HCT116 (cell line): Measurements from ENCODE around the gene FOXP2. TPM values are rescaled to one million over a fixed set of nuclear protein-coding genes. Genes with fewer than 3 reads are reported as not detected.

Source experiments
- ATAC-seq: fragments of 200-7000 bp; cut with Tn5 transposase; 2 replicates; pipeline ENCODE4 v1.9.1; 2020; ENCODE audit warnings: mild to moderate bottlenecking, moderate library complexity
- BruUV-seq: library from RNA; stranded (reverse); fragments of 400-500 nt; replicated peaks from 2 replicates; lab custom pipeline; 2021; lab: Mats Ljungman, UMichigan
- CTCF ChIA-PET: fragments of 300-600 bp; sonication (Branson Sonifier 250); formaldehyde crosslinking; loops from one replicate; lab custom pipeline; 2021; ENCODE audit warnings: antibody characterized with exemption; lab: Charles Lee
- POLR2A ChIA-PET: fragments of 300-600, 350-600 bp; sonication (Branson Sonifier 250); formaldehyde crosslinking; loops from one replicate; lab custom pipeline; 2021; ENCODE audit warnings: antibody characterized with exemption; lab: Charles Lee
- RAD21 ChIA-PET, 2 experiments: fragments of 300-600 bp; sonication (Branson Sonifier 250); formaldehyde crosslinking; loops; one replicate each; lab custom pipeline; 2023; ENCODE audit warnings: low total read pairs in 2 of 2; ENCODE audit not compliant: uncharacterized antibody in 2 of 2, unreplicated experiment in 2 of 2, low non-redundant PET in 1 of 2; lab: Charles Lee
- DNase-seq: peaks from one replicate; pipeline ENCODE4 v3.0.0-alpha.2; 2010; ENCODE audit warnings: low read depth, low spot score
- H2AFZ ChIP-seq: fragments of 200-600 bp; shearing (Covaris generic), sonication (generic); 2 replicates; pipeline ENCODE4 v1.6.1; 2017; ENCODE audit warnings: low read depth, mixed run types, mixed read lengths, antibody characterized with exemption, low read length; ENCODE audit not compliant: poor library complexity, severe bottlenecking
- H3K27ac ChIP-seq: 2 replicates; pipeline ENCODE4 v1.5.1; 2012; ENCODE audit warnings: low read depth, low read length
- H3K27me3 ChIP-seq: fragments of 200-600 bp; sonication (generic); 2 replicates; pipeline ENCODE4 v1.6.1; 2016; ENCODE audit warnings: mixed run types, low read length, mixed read lengths; ENCODE audit not compliant: insufficient read depth
- H3K36me3 ChIP-seq, 2 experiments: fragments of 200-500 bp in 1 of 2; fragments of 200-600 bp in 1 of 2; sonication (Bioruptor generic) in 1 of 2; sonication (generic) in 1 of 2; 2 replicates each; pipeline versions ENCODE4 v1.5.1 to v1.6.1; 2014 to 2016; ENCODE audit warnings: low read length in 2 of 2, inconsistent platforms in 1 of 2, mixed read lengths in 1 of 2, mixed run types in 1 of 2; ENCODE audit not compliant: insufficient read depth in 2 of 2, control insufficient read depth in 1 of 2
- H3K4me1 ChIP-seq, 2 experiments: fragments of 200-600 bp in 1 of 2; sonication (generic) in 1 of 2; 2 replicates each; pipeline versions ENCODE4 v1.5.1 to v1.6.1; 2012 to 2017; ENCODE audit warnings: low read length in 2 of 2, inconsistent platforms in 1 of 2, mild to moderate bottlenecking in 1 of 2, mixed read lengths in 1 of 2, mixed run types in 1 of 2, moderate library complexity in 1 of 2; ENCODE audit not compliant: insufficient read depth in 2 of 2, control insufficient read depth in 1 of 2
- H3K4me2 ChIP-seq: fragments of 200-600 bp; sonication (generic); 2 replicates; pipeline ENCODE4 v1.6.1; 2017; ENCODE audit warnings: mixed run types, low read length, mixed read lengths
- H3K4me3 ChIP-seq, 2 experiments: fragments of 200-600 bp in 1 of 2; sonication (generic) in 1 of 2; replicated peaks in 1 of 2; 2 replicates each; pipeline ENCODE4 v1.5.1; 2011 to 2016; ENCODE audit warnings: low read length in 2 of 2, control low read depth in 1 of 2, low read depth in 1 of 2, mild to moderate bottlenecking in 1 of 2, mixed read lengths in 1 of 2, mixed run types in 1 of 2
- H3K79me2 ChIP-seq: fragments of 200-600 bp; sonication (generic); 2 replicates; pipeline ENCODE4 v1.6.1; 2017; ENCODE audit warnings: mild to moderate bottlenecking, mixed run types, low read length, moderate library complexity, mixed read lengths; ENCODE audit not compliant: insufficient read depth
- H3K9ac ChIP-seq: fragments of 200-600 bp; sonication (generic); 2 replicates; pipeline ENCODE4 v1.6.1; 2016; ENCODE audit warnings: low read length, mixed read lengths
- H3K9me2 ChIP-seq: fragments of 200-600 bp; sonication (generic), shearing (Covaris generic); 2 replicates; pipeline ENCODE4 v1.6.1; 2017; ENCODE audit warnings: mixed run types, mild to moderate bottlenecking, moderate library complexity; ENCODE audit not compliant: insufficient read depth
- H3K9me3 ChIP-seq, 2 experiments: fragments of 200-500 bp in 1 of 2; fragments of 200-600 bp in 1 of 2; sonication (Bioruptor generic) in 1 of 2; sonication (generic) in 1 of 2; 2 replicates each; pipeline ENCODE4 v1.6.1; 2014 to 2017; ENCODE audit warnings: low read length in 2 of 2, mixed read lengths in 2 of 2, inconsistent platforms in 1 of 2, low read depth in 1 of 2, mild to moderate bottlenecking in 1 of 2, mixed run types in 1 of 2, moderate library complexity in 1 of 2; ENCODE audit not compliant: control insufficient read depth in 1 of 2, insufficient read depth in 1 of 2
- H4K20me1 ChIP-seq: fragments of 200-600 bp; sonication (generic), shearing (Covaris generic); 2 replicates; pipeline ENCODE4 v1.6.1; 2017; ENCODE audit warnings: mixed run types, mild to moderate bottlenecking, moderate library complexity; ENCODE audit not compliant: insufficient read depth
- CBX3 ChIP-seq: IDR thresholded peaks from 2 replicates; pipeline ENCODE4 v1.6.1; 2012; ENCODE audit warnings: low read depth
- CEBPB ChIP-seq: IDR thresholded peaks from 2 replicates; pipeline ENCODE4 v1.6.1; 2012; ENCODE audit warnings: low read depth
- ELF1 ChIP-seq: IDR thresholded peaks from 2 replicates; pipeline ENCODE4 v1.6.1; 2012; ENCODE audit warnings: low read depth, borderline replicate concordance
- POLR2A ChIP-seq: IDR thresholded peaks from 2 replicates; pipeline ENCODE4 v1.7.0; 2011; ENCODE audit warnings: borderline replicate concordance; ENCODE audit not compliant: insufficient read depth, insufficient read length; ENCODE audit errors: extremely low read depth
- POLR2AphosphoS5 ChIP-seq: IDR thresholded peaks from 2 replicates; pipeline ENCODE4 v1.6.1; 2011; ENCODE audit warnings: mild to moderate bottlenecking, low read depth, low read length, moderate library complexity
- SP1 ChIP-seq: IDR thresholded peaks from 2 replicates; pipeline ENCODE4 v1.6.1; 2012; ENCODE audit warnings: low read depth
- SRF ChIP-seq: IDR thresholded peaks from 2 replicates; pipeline ENCODE4 v1.6.1; 2012; ENCODE audit warnings: low read depth
- TCF7L2 ChIP-seq: IDR thresholded peaks from 2 replicates; pipeline ENCODE4 v1.7.0; 2011; ENCODE audit warnings: borderline replicate concordance, inconsistent platforms; ENCODE audit not compliant: insufficient read depth, insufficient read length; ENCODE audit errors: extremely low read depth
- ZNF274 ChIP-seq: fragments of 200-500 bp; sonication (Bioruptor generic); IDR thresholded peaks from 2 replicates; pipeline ENCODE4 v1.6.1; 2014; ENCODE audit warnings: mild to moderate bottlenecking, low read depth, low read length, inconsistent platforms
- intact Hi-C: fragments of 100-400 bp; cut with micrococcal nuclease; formaldehyde crosslinking; loops from 2 replicates; pipeline ENCODE4 v1.10.0; 2022
- total RNA-seq: library from RNA; stranded (reverse); gene quantifications from one replicate; pipeline ENCODE4 v1.2.1, GENCODE V29; 2021; ENCODE audit not compliant: unreplicated experiment
- TF ChIP-seq, protein P1 (sequence below): IDR thresholded peaks from 2 replicates; pipeline ENCODE4 v1.6.1; 2012; ENCODE audit warnings: low read depth

The FOXP2 gene
- total RNA-seq, 1 experiment from 2014 or later, result 2.5 TPM

DNA sequence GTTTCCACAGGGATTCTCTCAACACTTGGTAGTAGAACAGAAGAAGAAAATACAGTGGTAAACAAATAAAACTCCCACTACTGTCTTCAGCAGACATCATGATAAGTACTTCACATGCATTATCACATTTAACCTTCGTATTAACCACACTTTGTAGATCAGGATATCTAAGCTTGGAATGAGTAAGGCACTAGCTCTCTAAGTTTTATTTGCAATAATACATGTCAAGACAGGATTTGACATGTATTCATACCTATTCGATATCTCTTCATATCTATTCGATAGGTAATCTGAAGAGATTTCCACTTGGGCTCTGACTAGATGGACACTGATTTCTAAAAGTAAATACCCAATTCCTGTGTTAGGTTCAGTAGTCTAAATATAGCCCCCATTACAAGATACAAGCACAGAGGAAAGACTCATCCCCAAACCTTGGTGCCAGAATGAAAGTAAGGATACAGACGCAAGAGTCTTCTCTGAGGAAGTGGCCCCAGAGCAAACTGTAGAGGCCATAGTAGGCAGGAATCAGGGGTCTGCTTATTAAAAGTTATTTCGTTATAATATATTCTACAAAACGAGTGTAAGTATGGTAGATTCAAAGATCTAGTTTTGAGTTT, 58.4 kb downstream of the FOXP2 start (continued):
- TF ChIP-seq, protein P1, sequence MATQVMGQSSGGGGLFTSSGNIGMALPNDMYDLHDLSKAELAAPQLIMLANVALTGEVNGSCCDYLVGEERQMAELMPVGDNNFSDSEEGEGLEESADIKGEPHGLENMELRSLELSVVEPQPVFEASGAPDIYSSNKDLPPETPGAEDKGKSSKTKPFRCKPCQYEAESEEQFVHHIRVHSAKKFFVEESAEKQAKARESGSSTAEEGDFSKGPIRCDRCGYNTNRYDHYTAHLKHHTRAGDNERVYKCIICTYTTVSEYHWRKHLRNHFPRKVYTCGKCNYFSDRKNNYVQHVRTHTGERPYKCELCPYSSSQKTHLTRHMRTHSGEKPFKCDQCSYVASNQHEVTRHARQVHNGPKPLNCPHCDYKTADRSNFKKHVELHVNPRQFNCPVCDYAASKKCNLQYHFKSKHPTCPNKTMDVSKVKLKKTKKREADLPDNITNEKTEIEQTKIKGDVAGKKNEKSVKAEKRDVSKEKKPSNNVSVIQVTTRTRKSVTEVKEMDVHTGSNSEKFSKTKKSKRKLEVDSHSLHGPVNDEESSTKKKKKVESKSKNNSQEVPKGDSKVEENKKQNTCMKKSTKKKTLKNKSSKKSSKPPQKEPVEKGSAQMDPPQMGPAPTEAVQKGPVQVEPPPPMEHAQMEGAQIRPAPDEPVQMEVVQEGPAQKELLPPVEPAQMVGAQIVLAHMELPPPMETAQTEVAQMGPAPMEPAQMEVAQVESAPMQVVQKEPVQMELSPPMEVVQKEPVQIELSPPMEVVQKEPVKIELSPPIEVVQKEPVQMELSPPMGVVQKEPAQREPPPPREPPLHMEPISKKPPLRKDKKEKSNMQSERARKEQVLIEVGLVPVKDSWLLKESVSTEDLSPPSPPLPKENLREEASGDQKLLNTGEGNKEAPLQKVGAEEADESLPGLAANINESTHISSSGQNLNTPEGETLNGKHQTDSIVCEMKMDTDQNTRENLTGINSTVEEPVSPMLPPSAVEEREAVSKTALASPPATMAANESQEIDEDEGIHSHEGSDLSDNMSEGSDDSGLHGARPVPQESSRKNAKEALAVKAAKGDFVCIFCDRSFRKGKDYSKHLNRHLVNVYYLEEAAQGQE, result no peak
- no peak for TF ChIP-seq ZNF274
- TF ChIP-seq CEBPB, result no peak
- TF ChIP-seq CBX3, result no peak
- TF ChIP-seq SRF, result no peak
- no peak for TF ChIP-seq POLR2A
- no peak for TF ChIP-seq TCF7L2
- TF ChIP-seq POLR2AphosphoS5, result no peak
- TF ChIP-seq ELF1, result no peak
- TF ChIP-seq, all 23 proteins: peak for 0

DNA sequence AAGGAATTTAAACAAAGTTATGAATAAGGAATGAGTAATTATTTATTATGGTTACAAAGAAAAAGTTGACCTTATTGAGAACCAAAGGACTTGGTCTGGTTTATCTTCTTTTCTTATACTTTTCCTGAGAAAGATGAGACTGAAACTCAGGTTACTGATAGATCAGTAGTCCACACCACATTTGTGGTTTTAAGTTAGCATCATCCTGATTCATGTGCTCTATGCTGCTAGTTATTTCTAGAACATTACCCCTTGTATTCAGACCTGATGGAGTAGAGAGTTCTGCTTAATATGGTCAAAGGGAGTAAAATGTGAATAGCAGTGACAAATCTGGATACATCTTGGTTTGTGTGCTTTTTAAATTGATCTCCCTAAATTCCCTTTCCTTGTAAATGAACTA, 63.8 kb downstream of the FOXP2 start:
- intact Hi-C loops, result no loop called here
- Histone ChIP-seq H3K27me3 (no peaks in the 10 kb centered on the region), H3K9me3 (no peaks in the 10 kb centered on the region), H3K4me1 (no peaks in the 10 kb centered on the region), H3K9ac (no peak overlapping the region), H3K27ac (no peak overlapping the region), H3K36me3 (no peaks in the 10 kb centered on the region), H3K9me2 (no peaks in the 10 kb centered on the region), H2AFZ (no peak overlapping the region), H4K20me1 (no peaks in the 10 kb centered on the region), H3K79me2 (no peaks in the 10 kb centered on the region)
- POLR2A ChIA-PET, result no interaction called here
- no peak for ATAC-seq
- CTCF ChIA-PET, result no interaction called here
- no TSS peak for BruUV-seq
- RAD21 ChIA-PET, result no interaction called here
- no peak for TF ChIP-seq SP1
- TF ChIP-seq, all 23 proteins: peak for 0
- Histone ChIP-seq H3K4me2 (no peak overlapping the region), H3K4me3 (no peak overlapping the region)
- DNase-seq, result no peak
